SK-N-MC (cell line): ENCODE data around the gene HTR3C.
"Not testable (repeated sequence)": the region's sequence is repeated elsewhere in the genome, so short reads cannot be mapped to it uniquely, and the experiment has no call there.

Source experiments
- DNase-seq: peaks from one replicate; pipeline ENCODE4 v3.0.0-alpha.2; 2011; ENCODE audit warnings: low read depth, low spot score
- H3K27ac ChIP-seq: fragments of 200-600 bp; sonication (generic); 2 replicates; pipeline ENCODE4 v1.5.1; 2016; ENCODE audit warnings: mixed run types
- H3K36me3 ChIP-seq: fragments of 200-600 bp; sonication (generic); 2 replicates; pipeline ENCODE4 v1.6.1; 2017; ENCODE audit warnings: antibody characterized with exemption, low read length, mixed read lengths; ENCODE audit not compliant: insufficient read depth
- H3K4me3 ChIP-seq: fragments of 200-600 bp; sonication (generic); 2 replicates; pipeline ENCODE4 v1.5.1; 2016
- H3K9ac ChIP-seq: fragments of 200-600 bp; sonication (generic); 2 replicates; pipeline ENCODE4 v1.8.0; 2017; ENCODE audit warnings: mixed run types, mixed read lengths; ENCODE audit not compliant: insufficient read length
- H3K9me3 ChIP-seq: fragments of 200-600 bp; sonication (generic); 2 replicates; pipeline ENCODE4 v1.6.1; 2017; ENCODE audit warnings: low read depth, mild to moderate bottlenecking, antibody characterized with exemption, low read length, moderate library complexity, mixed read lengths
- EZH2 ChIP-seq: fragments of 200-600 bp; sonication (generic); IDR thresholded peaks from one replicate; pipeline ENCODE4 v1.6.1; 2017; ENCODE audit warnings: antibody characterized with exemption
- FOXP2 ChIP-seq: optimal IDR thresholded peaks from 2 replicates; pipeline ENCODE3; 2011; ENCODE audit warnings: mild to moderate bottlenecking, moderate library complexity; ENCODE audit not compliant: insufficient read depth; ENCODE audit errors: extremely low read length, control extremely low read depth
- POLR2AphosphoS5 ChIP-seq: IDR thresholded peaks from 2 replicates; pipeline ENCODE4 v1.6.1; 2012; ENCODE audit warnings: mild to moderate bottlenecking, low read depth, low read length, borderline replicate concordance

Gene HTR3C

GRCh38 chr3:184011937-184012889 is 40.6 kb upstream of the HTR3C start:
- no peak overlapping the region for H3K27ac ChIP-seq
- H3K36me3 ChIP-seq = peaks cover 43% of the 10 kb centered on the region
- no peak for TF ChIP-seq POLR2AphosphoS5
- TF ChIP-seq EZH2 = no peak
- TF ChIP-seq FOXP2 = no peak
- no peaks in the 10 kb centered on the region for H3K9me3 ChIP-seq
- H3K4me3 ChIP-seq = no peak overlapping the region
- DNase-seq = no peak
- no peak overlapping the region for H3K9ac ChIP-seq

- Histone ChIP-seq H3K27ac (no peak overlapping the region), H3K9ac (peak overlapping the region; percentile 32), H3K36me3 (peaks cover 35% of the 10 kb centered on the region), H3K9me3 (no peaks in the 10 kb centered on the region), H3K4me3 (peak overlapping the region; percentile 99)
- no peak for DNase-seq
- TF ChIP-seq FOXP2 = no peak
- TF ChIP-seq POLR2AphosphoS5 = no peak
- TF ChIP-seq EZH2 = no peak
These were observed 37.3 kb upstream of the HTR3C start for GRCh38 chr3:184015381-184016019.

DNA sequence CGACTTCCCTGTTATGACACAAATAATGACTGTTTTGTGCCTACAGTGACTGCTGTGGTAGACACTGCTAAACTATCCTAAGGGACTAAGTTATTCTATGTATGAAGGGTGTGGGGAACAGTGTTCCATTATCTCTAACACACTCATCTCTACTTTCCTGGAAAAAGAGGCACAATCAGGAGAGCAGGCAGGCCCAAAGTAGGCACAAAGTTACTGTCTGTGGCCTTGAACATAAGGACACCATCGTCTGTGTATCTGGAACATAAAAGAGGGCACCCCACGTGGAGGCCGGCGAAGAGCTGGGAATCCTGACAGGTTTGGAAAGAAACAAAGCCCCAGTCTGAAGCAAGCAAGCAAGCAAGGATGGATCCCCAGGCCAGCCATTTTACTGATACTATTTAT is 36.7 kb upstream of the HTR3C start:
- DNase-seq = no peak
- Histone ChIP-seq H3K9ac (peak overlapping the region; percentile 84), H3K27ac (no peak overlapping the region), H3K4me3 (peak overlapping the region; percentile 99), H3K36me3 (peaks cover 32% of the 10 kb centered on the region), H3K9me3 (no peaks in the 10 kb centered on the region)
- no peak for TF ChIP-seq POLR2AphosphoS5
- no peak for TF ChIP-seq EZH2
- TF ChIP-seq FOXP2 = no peak

- H3K36me3 ChIP-seq = peaks cover 23% of the 10 kb centered on the region
- H3K4me3 ChIP-seq = peak overlapping the region; percentile 99
- H3K27ac ChIP-seq = no peak overlapping the region
- H3K9me3 ChIP-seq = no peaks in the 10 kb centered on the region
- DNase-seq = no peak
- no peak for TF ChIP-seq EZH2
- TF ChIP-seq POLR2AphosphoS5 = no peak
- peak; percentile 47 for TF ChIP-seq FOXP2
- peak overlapping the region; percentile 84 for H3K9ac ChIP-seq
These were observed 35.8 kb upstream of the HTR3C start for GRCh38 chr3:184016811-184017671.

DNA sequence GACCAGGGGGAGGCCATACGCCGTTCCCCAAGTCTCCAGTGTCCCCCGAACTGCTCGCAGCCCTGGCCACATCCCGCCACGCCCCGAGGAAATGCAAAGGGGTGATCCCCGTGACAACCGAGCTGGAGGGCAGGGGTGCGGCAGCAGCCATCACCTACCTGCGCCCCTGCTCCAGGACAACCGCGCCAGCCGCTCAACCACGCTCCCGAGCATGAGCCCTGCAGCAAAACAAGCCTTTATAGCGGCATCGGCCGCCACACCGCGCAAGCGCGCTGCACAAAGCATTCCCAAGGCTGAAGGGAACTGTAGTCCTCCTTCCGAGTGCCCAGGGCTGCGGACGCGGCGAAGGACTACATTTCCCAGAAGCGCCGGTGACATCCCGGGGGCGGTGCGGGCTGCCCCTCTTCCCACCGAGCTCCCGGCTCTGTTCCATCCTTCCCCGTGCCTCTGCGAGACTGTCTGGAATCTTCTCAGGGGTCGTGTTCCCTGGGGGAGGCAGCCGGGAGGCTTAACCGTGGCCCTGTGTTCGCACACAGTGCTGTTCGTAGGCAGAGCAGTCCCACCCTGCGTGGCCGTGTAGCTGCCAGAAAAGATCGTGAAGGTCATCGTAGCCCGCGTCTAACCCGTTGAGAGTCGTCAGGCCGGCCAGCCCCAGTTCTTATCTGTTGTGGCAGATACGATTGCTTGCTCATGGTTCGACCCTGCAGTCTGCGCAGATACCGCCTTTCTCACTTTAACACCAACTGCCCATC is 35.0 kb upstream of the HTR3C start, which contains the start of gene ABCC5:
Gene ABCC5, minus strand, starts transcription at position 213 of the 752 bp plus-strand sequence. CDS start 3,492 bp downstream, outside the sequence.
- H3K4me3 ChIP-seq = peak within 1 kb of the TSS; percentile 99
- DNase-seq = peak; percentile 86
- no peaks in the 10 kb centered on the region for H3K9me3 ChIP-seq
- peak within 1 kb of the TSS; percentile 84 for H3K9ac ChIP-seq
- peaks cover 15% of the 10 kb centered on the region for H3K36me3 ChIP-seq
- H3K27ac ChIP-seq = no peak within 1 kb of the TSS
- no peak for TF ChIP-seq FOXP2
- TF ChIP-seq EZH2 = no peak
- TF ChIP-seq POLR2AphosphoS5 = peak; percentile 99

DNA sequence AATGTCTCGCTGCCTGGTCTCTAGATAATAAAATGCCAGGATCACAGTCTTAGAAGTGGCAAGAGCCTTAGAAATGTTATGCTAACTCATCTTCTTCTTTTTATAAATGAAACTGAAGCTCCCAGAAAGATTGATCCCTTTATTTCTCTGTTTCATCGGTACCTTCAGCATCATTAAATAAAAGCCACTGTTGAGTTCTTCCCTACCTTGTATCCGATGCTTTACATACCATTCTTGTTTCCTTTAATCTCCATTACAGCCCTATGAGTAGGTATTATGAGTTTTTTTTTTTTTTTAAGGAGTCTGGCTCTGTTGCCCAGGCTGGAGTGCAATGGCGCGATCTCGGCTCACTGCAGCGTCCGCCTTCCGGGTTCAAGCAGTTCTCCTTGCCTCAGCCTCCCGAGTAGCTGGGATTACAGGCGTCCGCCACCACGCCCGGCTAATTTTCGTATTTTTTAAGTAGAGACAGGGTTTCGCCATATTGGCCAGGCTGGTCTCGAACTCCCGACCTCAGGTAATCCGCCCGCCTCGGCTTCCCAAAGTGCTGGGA is 34.3 kb upstream of the HTR3C start:
- Histone ChIP-seq H3K36me3 (peaks cover 9% of the 10 kb centered on the region; the same call in 1 of the 2 replicates), H3K27ac (no peak overlapping the region)
- DNase-seq = no peak

GRCh38 chr3:184022323-184022722 is 30.5 kb upstream of the HTR3C start:
- Histone ChIP-seq H3K9ac (no peak overlapping the region), H3K4me3 (no peak overlapping the region), H3K9me3 (no peaks in the 10 kb centered on the region), H3K36me3 (no peaks in the 10 kb centered on the region), H3K27ac (no peak overlapping the region)
- DNase-seq = no peak
- no peak for TF ChIP-seq POLR2AphosphoS5
- TF ChIP-seq FOXP2 = no peak
- no peak for TF ChIP-seq EZH2

More for the DNA sequence above, 34.3 kb upstream of the HTR3C start:
- Histone ChIP-seq H3K9me3 (no peaks in the 10 kb centered on the region), H3K4me3 (peak overlapping the region; percentile 99), H3K9ac (peak overlapping the region; percentile 71)
- TF ChIP-seq FOXP2 = no peak
- TF ChIP-seq POLR2AphosphoS5 = no peak
- no peak for TF ChIP-seq EZH2

GRCh38 chr3:184025256-184025655 is 27.6 kb upstream of the HTR3C start:
- H3K36me3 ChIP-seq, H3K27ac ChIP-seq, H3K9ac ChIP-seq, H3K9me3 ChIP-seq, H3K4me3 ChIP-seq, DNase-seq: not testable (repeated sequence)

DNA sequence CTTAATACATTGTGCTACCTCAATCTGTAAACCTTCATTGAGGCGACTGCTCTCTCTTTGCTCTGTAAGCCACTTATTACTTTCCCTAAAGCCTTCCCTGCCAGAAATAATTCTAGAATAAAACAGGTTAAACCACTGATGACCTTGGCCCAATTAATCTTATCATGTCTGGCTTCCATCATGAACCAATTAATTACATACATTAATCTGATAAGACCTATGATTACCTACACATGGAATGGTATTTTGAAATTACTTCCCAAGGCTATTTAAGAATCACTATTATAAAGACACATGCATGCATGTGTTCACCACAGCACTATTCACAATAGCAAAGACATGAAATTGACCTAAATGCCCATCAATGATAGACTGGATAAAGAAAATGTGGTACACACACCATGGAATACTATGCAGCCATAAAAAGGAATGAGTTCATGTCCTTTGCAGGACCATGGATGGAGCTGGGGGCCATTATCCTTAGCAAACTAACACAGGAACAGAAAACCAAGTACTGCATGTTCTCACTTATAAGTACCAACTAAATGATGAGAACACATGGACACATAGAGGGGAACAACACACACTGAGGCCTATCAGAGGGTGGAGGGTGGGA is 24.5 kb upstream of the HTR3C start:
- not testable (repeated sequence) for H3K4me3 ChIP-seq, H3K36me3 ChIP-seq, H3K9ac ChIP-seq, DNase-seq, H3K27ac ChIP-seq, H3K9me3 ChIP-seq
